HG02642 (cell line): Measurements from ENCODE around the gene IFNL3.
"Not testable (repeated sequence)": the region's sequence is repeated elsewhere in the genome, so short reads cannot be mapped to it uniquely, and the experiment has no call there.

Experiments
- ATAC-seq: cut with Tn5 transposase; IDR thresholded peaks from one replicate; pipeline ENCODE4 v1.9.1; 2021; ENCODE audit warnings: mild to moderate bottlenecking; ENCODE audit not compliant: unreplicated experiment, poor library complexity

Gene IFNL3

DNA sequence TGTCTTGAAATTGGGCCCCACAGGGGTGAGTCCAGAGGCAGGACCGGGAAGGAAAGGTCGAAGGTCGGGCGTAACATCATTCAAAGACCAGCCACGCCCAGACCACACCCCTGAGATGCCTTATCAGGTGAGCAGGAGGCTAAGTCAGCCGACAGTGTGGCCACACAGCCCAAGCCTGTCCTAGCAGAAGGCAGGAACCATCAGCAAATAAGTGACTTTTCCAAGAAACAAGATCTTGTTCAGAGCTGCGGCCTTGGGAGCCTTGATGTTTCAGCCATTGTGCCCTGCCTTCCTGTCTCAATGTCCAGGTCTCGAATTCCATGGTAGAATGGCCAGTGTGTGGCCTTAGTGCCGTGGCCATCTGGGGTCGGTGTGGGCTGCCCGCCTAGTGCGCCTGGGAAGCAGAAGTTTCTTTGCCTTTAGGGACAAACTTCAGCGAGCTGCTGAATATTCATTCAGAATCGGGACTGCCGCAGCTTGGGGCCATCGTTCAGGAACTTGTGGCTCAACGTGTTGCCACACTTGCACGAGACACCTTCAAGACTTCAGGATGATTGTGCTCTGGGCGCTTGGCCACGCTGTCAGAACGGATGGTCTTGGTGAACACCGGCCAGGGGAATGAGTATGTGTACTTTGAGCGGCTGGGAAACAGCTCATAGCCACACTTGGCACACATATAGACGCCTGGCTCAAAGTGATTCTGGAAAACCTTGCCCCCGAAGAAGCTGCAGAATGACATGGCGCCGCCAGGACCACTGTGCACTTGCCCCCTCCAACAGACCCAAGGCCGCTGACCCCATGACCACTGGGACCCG, 9.9 kb upstream of the IFNL3 start:
- no peak for ATAC-seq

DNA sequence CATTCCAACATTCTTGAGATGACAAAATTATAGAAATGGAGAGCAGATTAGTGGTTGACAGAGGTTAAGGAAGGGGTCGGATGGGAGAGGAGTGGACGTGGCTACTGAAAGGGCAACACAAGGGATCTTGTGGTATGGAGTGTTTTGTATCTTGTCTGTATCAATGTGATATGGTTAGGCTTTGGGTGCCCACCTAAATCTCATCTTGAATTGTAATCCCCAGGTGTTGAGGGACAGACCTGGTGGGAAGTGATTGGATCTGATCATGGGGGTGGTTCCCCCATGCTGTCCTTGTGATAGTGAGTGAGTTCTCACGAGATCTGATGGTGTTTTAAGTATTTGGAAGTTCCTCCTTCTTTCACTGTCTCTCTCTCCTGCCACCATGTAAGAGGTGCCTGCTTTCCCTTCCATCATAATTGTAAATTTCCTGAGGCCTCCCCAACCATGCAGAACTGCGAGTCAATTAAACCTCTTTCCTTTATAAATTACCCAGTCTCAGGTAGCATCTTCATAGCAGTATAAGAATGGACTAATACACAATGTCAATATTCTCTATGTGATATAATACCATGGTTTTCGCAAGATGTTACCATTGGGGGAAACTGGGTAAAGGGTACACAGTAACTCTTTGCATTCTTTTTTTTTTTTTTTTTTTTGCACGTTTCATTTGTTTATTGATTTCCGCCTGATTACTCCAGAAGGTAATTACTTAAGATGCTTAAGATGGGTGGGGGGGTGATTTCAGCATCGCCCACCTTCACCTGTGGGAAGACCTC, 8.8 kb upstream of the IFNL3 start:
- no peak for ATAC-seq

DNA sequence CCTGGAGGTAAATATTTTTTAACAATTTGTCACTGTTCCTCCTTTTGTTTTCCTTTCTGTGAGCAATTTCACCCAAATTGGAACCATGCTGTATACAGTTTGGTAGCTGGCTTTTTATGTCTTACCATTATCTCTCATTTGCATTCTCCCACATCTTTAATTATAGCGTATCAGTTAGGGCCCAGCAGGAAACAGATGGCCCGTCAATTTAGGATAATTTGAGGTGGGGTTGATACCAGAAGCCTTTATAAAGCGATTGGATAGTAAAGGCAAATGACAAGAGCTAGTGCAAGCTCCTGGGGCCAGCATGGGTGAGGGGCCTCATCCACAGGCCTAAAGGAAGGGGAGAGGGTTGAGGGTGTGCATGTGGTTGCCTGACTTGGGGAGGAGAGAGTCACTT, 7.7 kb upstream of the IFNL3 start:
- no peak for ATAC-seq

GRCh38 chr19:39251846-39252245, 7.0 kb upstream of the IFNL3 start:
- no peak for ATAC-seq

GRCh38 chr19:39251081-39251480, 6.3 kb upstream of the IFNL3 start:
- no peak for ATAC-seq

DNA sequence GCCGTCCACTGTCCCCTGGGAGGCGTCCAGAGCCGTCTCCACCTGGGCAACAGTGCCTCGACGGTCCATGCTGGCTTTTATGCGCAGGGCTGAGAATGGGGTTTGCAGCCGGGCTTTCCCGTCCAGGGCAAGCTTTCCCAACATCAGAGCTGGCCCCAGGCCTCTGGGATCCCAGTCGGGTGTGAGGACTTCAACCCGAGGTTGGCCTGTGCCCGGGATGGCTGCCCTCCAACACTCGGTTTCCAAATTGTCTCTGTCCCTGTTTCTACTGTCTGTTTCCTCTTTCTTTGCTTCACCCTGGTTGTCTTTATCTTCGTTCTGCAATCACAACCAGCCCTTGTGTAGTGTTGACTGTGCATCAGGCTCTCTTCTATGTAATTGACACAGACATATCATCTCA, 4.0 kb upstream of the IFNL3 start, which contains the start of gene IFNL4:
TSS of gene IFNL4 (minus strand) at position 51 of the 400 bp plus-strand sequence.
- no peak for ATAC-seq

DNA sequence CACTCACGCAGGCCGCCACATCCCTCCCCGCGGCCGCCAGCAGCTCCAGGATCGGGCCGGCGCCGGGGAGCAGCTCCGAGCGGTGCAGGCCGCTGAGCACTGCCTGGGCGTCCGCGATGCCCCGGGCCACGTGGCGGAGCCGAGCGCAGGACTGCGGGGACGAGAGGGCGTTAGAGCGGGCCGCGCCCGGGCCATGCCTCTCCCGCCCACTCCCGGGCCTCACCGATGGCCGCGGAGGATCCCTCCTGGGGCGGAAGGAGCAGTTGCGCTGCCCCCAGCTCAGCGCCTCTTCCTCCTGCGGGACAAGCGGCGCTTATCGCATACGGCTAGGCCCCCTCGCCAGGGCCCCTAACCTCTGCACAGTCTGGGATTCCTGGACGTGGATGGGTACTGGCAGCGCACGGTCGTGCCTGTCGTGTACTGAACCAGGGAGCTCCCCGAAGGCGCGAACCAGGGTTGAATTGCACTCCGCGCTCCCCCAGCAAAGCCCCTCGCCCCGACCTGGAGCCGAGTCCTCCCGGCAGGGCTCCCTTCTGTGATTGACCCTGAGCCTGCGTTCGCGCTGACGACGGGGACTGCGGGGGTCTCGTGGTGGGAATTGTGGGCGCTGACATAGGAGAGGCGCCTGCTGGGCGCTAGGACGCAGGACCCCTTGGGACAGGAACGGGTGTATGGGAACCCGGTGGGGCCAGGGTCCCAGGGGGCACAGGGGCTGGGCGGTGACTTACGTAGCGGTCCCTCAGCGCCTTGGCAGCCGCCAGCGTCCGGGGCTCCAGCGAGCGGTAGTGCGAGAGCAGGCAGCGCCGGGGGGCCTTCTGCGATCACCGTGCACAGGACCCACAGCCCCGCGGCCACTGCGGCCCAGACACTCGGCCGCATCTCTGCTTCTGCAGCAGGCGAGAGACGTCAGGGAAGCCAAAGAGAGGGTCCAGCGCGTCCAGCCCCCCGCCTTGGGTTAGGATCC, 3.2 kb upstream of the IFNL3 start:
- ATAC-seq, result no peak

DNA sequence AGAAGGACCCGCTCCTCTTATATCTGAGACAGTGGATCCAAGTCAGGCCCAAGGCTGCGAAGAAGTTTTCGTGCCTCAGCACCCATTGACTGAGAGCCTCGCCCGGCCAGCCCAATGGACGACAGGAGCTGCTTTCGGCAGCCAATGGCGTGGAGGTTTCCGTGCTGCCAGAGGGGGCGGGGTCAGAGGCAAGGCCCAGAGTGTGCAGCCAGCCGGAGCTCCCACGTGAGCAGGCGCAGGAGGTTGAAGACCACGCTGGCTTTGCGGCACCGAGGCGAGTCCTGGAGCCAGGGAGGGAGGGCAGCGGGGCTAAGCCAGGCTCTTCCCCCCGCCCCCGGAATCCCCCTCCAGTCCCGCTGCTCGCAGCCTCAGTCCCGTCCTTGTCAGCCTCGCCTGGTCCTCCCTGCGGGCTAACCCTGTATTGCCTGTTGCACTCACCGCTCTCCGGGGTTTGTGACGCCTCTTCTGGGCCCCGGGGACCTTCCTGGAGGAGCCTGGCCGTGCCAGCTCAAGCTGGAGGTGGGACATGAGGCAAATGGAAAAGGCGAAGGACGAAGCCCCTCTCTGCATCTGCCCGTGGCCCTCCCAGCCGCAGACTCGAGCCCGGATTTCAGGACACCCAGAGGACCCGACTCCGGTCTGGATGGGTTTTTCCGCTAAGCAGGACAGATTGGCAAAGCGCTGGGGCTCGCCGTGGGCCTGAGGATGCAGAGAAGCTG, 2.3 kb upstream of the IFNL3 start:
- no peak for ATAC-seq

GRCh38 chr19:39245166-39245565, 360 bp upstream of the IFNL3 start:
- ATAC-seq, result not testable (repeated sequence)

DNA sequence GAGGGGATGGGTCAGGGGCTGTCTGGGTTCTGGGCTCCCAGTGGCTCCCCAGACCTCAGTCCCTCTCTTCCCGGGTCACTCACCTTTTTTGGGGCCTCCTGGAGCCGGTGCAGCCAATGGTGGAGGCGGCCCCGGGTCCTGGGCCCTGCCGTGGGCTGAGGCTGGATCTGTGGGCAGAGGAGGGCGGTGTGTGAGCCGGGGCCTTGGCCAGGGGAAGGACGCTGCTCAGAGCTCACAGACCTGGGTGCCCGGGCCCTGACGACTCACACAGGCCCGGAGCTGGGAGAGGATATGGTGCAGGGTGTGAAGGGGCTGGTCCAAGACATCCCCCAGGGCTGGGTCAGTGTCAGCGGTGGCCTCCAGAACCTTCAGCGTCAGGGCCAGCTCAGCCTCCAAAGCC, 1.1 kb downstream of the IFNL3 start:
- ATAC-seq, result not testable (repeated sequence)

- no peak for ATAC-seq
These were observed 4.4 kb downstream of the IFNL3 start for GRCh38 chr19:39240421-39240820.

DNA sequence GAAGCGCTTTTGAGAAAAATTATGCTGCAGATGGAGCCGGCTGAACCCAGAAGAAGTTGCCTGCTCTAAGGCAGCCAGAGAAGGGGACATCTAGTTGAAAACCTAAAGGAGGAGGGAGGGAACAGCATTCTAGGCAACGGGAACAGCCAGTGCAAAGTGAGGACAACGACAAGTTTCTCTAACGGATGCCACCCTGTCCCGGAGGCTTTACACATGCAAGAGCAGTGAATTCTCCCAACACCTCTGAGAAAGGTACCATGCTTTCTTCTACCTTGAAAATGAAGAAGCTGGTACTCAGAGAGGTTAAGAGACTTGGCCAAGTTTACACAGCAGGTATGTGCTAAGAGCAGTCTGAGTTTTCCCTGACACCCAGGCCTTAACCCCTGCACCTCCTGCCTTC, 5.9 kb downstream of the IFNL3 start:
- ATAC-seq, result no peak

- no peak for ATAC-seq
These were observed 6.6 kb downstream of the IFNL3 start for GRCh38 chr19:39238209-39238608.

GRCh38 chr19:39237200-39238184, 7.3 kb downstream of the IFNL3 start:
- ATAC-seq, result no peak

- no peak for ATAC-seq
These were observed 8.3 kb downstream of the IFNL3 start for GRCh38 chr19:39236527-39236926.

GRCh38 chr19:39232708-39233107, 12.1 kb downstream of the IFNL3 start:
- no peak for ATAC-seq

- ATAC-seq, result no peak
These were observed 14.6 kb downstream of the IFNL3 start for GRCh38 chr19:39230096-39230764.

GRCh38 chr19:39224910-39225309, 19.9 kb downstream of the IFNL3 start:
- ATAC-seq, result no peak
